ENCODE measurements around the gene CDR2. TPM values are rescaled to one million over a fixed set of nuclear protein-coding genes. Genes with fewer than 3 reads are reported as not detected.

The CDR2 gene
- total RNA-seq, 1 donor from 2014 or later = 28.0 TPM

GRCh38 chr16:22300427-22301071 is 73.9 kb downstream of the CDR2 start:
- no peaks in the 10 kb centered on the region for H3K27me3 ChIP-seq
- no peak overlapping the region for H3K4me2 ChIP-seq
- H3K36me3 Mint-ChIP-seq = peaks cover 15% of the 10 kb centered on the region
- H3K27ac ChIP-seq = no peak overlapping the region
- peaks cover 11% of the 10 kb centered on the region for H3K9me3 Mint-ChIP-seq
- peaks cover 26% of the 10 kb centered on the region for H3K27me3 Mint-ChIP-seq (ENCODE audit: insufficient read depth, low read depth)
- H3K4me1 Mint-ChIP-seq = peaks cover 26% of the 10 kb centered on the region
- no peak overlapping the region for H3K4me3 ChIP-seq
- H3K9ac ChIP-seq = no peak overlapping the region
- peaks cover 65% of the 10 kb centered on the region for H4K20me1 ChIP-seq (ENCODE audit: low read depth)
- H2AFZ ChIP-seq (replicated peaks) = no peak overlapping the region
- H3K9me3 ChIP-seq (ENCODE audit: low read depth) = no peaks in the 10 kb centered on the region
- TF ChIP-seq EZH2 (IDR thresholded peaks at IDR 0.05) (no peak), EZH2phosphoT487 (IDR thresholded peaks at IDR 0.05) (no peak)
- TF ChIP-seq, protein P1, sequence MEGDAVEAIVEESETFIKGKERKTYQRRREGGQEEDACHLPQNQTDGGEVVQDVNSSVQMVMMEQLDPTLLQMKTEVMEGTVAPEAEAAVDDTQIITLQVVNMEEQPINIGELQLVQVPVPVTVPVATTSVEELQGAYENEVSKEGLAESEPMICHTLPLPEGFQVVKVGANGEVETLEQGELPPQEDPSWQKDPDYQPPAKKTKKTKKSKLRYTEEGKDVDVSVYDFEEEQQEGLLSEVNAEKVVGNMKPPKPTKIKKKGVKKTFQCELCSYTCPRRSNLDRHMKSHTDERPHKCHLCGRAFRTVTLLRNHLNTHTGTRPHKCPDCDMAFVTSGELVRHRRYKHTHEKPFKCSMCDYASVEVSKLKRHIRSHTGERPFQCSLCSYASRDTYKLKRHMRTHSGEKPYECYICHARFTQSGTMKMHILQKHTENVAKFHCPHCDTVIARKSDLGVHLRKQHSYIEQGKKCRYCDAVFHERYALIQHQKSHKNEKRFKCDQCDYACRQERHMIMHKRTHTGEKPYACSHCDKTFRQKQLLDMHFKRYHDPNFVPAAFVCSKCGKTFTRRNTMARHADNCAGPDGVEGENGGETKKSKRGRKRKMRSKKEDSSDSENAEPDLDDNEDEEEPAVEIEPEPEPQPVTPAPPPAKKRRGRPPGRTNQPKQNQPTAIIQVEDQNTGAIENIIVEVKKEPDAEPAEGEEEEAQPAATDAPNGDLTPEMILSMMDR (IDR thresholded peaks at IDR 0.05) = peak; percentile 63
- peaks cover 17% of the 10 kb centered on the region for H3F3A ChIP-seq (ENCODE audit: low read depth)
- peak overlapping the region; percentile 42 for H3K4me3 Mint-ChIP-seq
- no peak overlapping the region for H3K27ac Mint-ChIP-seq
- peaks cover 5% of the 10 kb centered on the region for H3K4me1 ChIP-seq
- H3K36me3 ChIP-seq = no peaks in the 10 kb centered on the region
- peak; percentile 69 for DNase-seq (ENCODE audit: low spot score)
- peaks cover 60% of the 10 kb centered on the region for H3K79me2 ChIP-seq (ENCODE audit: low read depth)

- Mint-ChIP-seq H3K4me1 (peaks cover 26% of the 10 kb centered on the region), H3K4me3 (peak overlapping the region; percentile 97), H3K27ac (no peak overlapping the region), H3K9me3 (peaks cover 11% of the 10 kb centered on the region), H3K36me3 (peaks cover 11% of the 10 kb centered on the region), H3K27me3 (ENCODE audit: insufficient read depth, low read depth) (peaks cover 26% of the 10 kb centered on the region)
- peaks cover 52% of the 10 kb centered on the region for H3K79me2 ChIP-seq (ENCODE audit: low read depth)
- peaks cover 17% of the 10 kb centered on the region for H3F3A ChIP-seq (ENCODE audit: low read depth)
- no peaks in the 10 kb centered on the region for H3K36me3 ChIP-seq
- TF ChIP-seq EZH2phosphoT487 (IDR thresholded peaks at IDR 0.05) = no peak
- TF ChIP-seq, protein P1 (IDR thresholded peaks at IDR 0.05) = no peak
- TF ChIP-seq EZH2 (IDR thresholded peaks at IDR 0.05) = no peak
- H3K9ac ChIP-seq = no peak overlapping the region
- H3K9me3 ChIP-seq (ENCODE audit: low read depth) = no peaks in the 10 kb centered on the region
- peak overlapping the region; percentile 83 for H3K4me2 ChIP-seq
- H2AFZ ChIP-seq (replicated peaks) = no peak overlapping the region
- no peak for DNase-seq (ENCODE audit: low spot score)
- H3K27me3 ChIP-seq = no peaks in the 10 kb centered on the region
- peaks cover 5% of the 10 kb centered on the region for H3K4me1 ChIP-seq
- H3K27ac ChIP-seq = no peak overlapping the region
- H3K4me3 ChIP-seq = peak overlapping the region; percentile 75
- H4K20me1 ChIP-seq (ENCODE audit: low read depth) = peaks cover 55% of the 10 kb centered on the region
Observed at GRCh38 chr16:22299036-22299435, 75.4 kb downstream of the CDR2 start.

DNA sequence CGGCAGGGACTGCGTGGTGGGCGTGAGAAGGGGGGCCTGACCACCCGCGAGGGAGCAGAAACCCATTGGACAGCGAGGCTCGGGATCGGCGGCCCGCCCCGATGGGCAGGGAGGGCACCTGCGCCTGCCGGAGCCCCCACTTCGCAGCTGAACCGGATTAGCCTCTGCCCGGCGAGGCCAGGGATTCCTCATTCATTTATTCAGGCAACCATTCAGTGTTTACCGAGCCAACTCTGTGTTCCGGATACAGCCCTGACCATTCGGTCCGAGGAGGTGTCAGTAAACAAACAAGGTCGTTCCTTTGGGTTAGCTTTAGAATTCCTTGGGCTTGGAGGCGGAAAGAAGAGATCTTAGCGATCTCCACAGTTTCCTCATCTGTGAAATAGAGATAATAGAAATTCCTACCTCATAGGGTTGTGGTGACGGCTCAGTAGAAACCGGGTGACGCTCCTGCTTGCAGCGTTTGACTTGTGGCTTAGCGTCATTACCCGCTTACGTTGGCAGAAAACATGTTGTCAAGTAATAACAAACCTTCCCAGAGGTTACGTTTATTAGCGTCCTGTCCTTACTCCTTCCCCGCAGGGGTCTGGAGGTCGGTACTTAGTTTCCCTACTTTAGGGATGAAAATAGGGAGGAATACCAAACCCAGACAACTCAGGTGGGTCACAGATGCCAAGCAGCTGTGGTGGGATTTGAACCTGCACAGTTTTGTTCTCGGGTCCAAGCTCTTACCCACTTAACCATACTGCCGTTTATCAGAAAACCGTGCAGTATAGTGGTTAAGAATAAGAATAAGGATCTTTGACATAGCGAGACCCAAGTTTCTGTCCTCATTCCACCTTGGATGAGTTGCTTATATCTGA is 76.3 kb downstream of the CDR2 start:
- Mint-ChIP-seq H3K9me3 (peaks cover 11% of the 10 kb centered on the region), H3K27ac (peak overlapping the region; percentile 95), H3K4me1 (peaks cover 26% of the 10 kb centered on the region), H3K27me3 (ENCODE audit: insufficient read depth, low read depth) (peaks cover 26% of the 10 kb centered on the region), H3K4me3 (peak overlapping the region; percentile 97), H3K36me3 (peaks cover 10% of the 10 kb centered on the region)
- H3K27ac ChIP-seq = peak overlapping the region; percentile 88
- H2AFZ ChIP-seq (replicated peaks) = no peak overlapping the region
- H3K4me1 ChIP-seq = peaks cover 5% of the 10 kb centered on the region
- H3K9ac ChIP-seq = peak overlapping the region; percentile 78
- H3K79me2 ChIP-seq (ENCODE audit: low read depth) = peaks cover 50% of the 10 kb centered on the region
- DNase-seq (ENCODE audit: low spot score) = peak; percentile 87
- H3K27me3 ChIP-seq = no peaks in the 10 kb centered on the region
- H3K4me2 ChIP-seq = peak overlapping the region; percentile 83
- no peaks in the 10 kb centered on the region for H3K9me3 ChIP-seq (ENCODE audit: low read depth)
- peaks cover 17% of the 10 kb centered on the region for H3F3A ChIP-seq (ENCODE audit: low read depth)
- H3K4me3 ChIP-seq = peak overlapping the region; percentile 75
- H3K36me3 ChIP-seq = no peaks in the 10 kb centered on the region
- H4K20me1 ChIP-seq (ENCODE audit: low read depth) = peaks cover 49% of the 10 kb centered on the region
- TF ChIP-seq EZH2phosphoT487 (IDR thresholded peaks at IDR 0.05) (no peak), EZH2 (IDR thresholded peaks at IDR 0.05) (no peak)
- TF ChIP-seq, protein P1 (IDR thresholded peaks at IDR 0.05) = no peak

Measured in neural progenitor cell (in vitro differentiated cells).